Body of pancreas (tissue), 4 donors: ENCODE measurements around the gene TCF12. TPM values are rescaled to one million over a fixed set of nuclear protein-coding genes. Genes with fewer than 3 reads are reported as not detected.

Source experiments
- ATAC-seq: fragments of 150-250 bp; one replicate; pipeline ENCODE4 v1.9.1; 2016
- DNase-seq, 4 donors: peaks; one replicate each; pipeline ENCODE4 v3.0.0-alpha.2; 2019
- H3K27ac ChIP-seq, 4 donors: fragments of 200-600 bp; sonication (generic); 1 replicate in 3 of 4; 2 replicates in 1 of 4; pipeline versions ENCODE4 v1.5.1 to v1.6.1; 2016 to 2019; ENCODE audit warnings: mild to moderate bottlenecking in 1 of 4, mixed read lengths in 1 of 4, moderate library complexity in 1 of 4
- H3K27me3 ChIP-seq, 2 donors: fragments of 200-600 bp; sonication (generic); one replicate each; pipeline ENCODE4 v1.6.0; 2016; ENCODE audit warnings: mild to moderate bottlenecking in 1 of 2
- H3K36me3 ChIP-seq, 2 donors: fragments of 200-600 bp; sonication (generic); replicated peaks in 1 of 2; 2 replicates each; pipeline ENCODE4 v1.5.1; 2016; ENCODE audit warnings: low read depth in 2 of 2; ENCODE audit not compliant: insufficient read depth in 1 of 2
- H3K4me1 ChIP-seq: fragments of 200-600 bp; sonication (generic); one replicate; pipeline ENCODE4 v1.6.0; 2016
- H3K4me3 ChIP-seq, 2 donors: fragments of 200-600 bp; sonication (generic); 1 replicate in 1 of 2; 2 replicates in 1 of 2; pipeline ENCODE4 v1.5.1; 2016 to 2019
- H3K9me3 ChIP-seq, 3 donors: fragments of 200-600 bp; sonication (generic); 1 replicate in 2 of 3; 2 replicates in 1 of 3; pipeline ENCODE4 v1.5.1; 2016
- CTCF ChIP-seq, 7 experiments: fragments of 450-650 bp in 4 of 7; fragments of 200-600 bp in 3 of 7; sonication (generic) in 3 of 7; IDR thresholded peaks; one replicate each; pipeline ENCODE4 v1.5.1; 2016 to 2019; ENCODE audit warnings: antibody characterized with exemption in 7 of 7
- POLR2A ChIP-seq, 3 donors: fragments of 450-650 bp; IDR thresholded peaks; one replicate each; pipeline ENCODE4 v1.6.1; 2016; ENCODE audit warnings: antibody characterized with exemption in 3 of 3, mild to moderate bottlenecking in 2 of 3
- WGBS, 2 donors: methylation state at CpG; one replicate each; pipeline ENCODE4 v1.1.5; 2017; 5-methylcytosine and 5-hydroxymethylcytosine counted together
- intact Hi-C: fragments of 100-400 bp; cut with DNase I; formaldehyde crosslinking; loops from one replicate; pipeline ENCODE4 v1.15.1; 2023
- total RNA-seq, 2 donors: library from RNA; depleted of rRNA; stranded (reverse); fragments of >200 nt; gene quantifications; one replicate each; pipeline ENCODE4 v1.1.0, GENCODE V29; 2016

The TCF12 gene
- total RNA-seq, 2 donors from 2014 or later = 27.2 to 49.4 TPM

GRCh38 chr15:57251308-57251707 lies 332.9 kb downstream of the TCF12 start:
- Histone ChIP-seq H3K27me3 (no peaks in the 10 kb centered on the region), H3K9me3 (no peaks in the 10 kb centered on the region), H3K36me3 (peaks cover 0 to 8% of the 10 kb centered on the region in 2 donors), H3K27ac (no peak overlapping the region), H3K4me3 (no peak overlapping the region), H3K4me1 (no peaks in the 10 kb centered on the region)
- no peak for DNase-seq
- no peak for ATAC-seq
- intact Hi-C loops = no loop called here
- TF ChIP-seq POLR2A (IDR thresholded peaks at IDR 0.05) = no peak
- no peak for TF ChIP-seq CTCF (IDR thresholded peaks at IDR 0.05)

- intact Hi-C loops = no loop called here
- Histone ChIP-seq H3K27me3 (no peaks in the 10 kb centered on the region), H3K4me3 (no peak overlapping the region), H3K4me1 (no peaks in the 10 kb centered on the region), H3K9me3 (no peaks in the 10 kb centered on the region), H3K27ac (no peak overlapping the region), H3K36me3 (peaks cover 0 to 8% of the 10 kb centered on the region in 2 donors)
- ATAC-seq = no peak
- 60 to 62% methylated on average over 6 of the region's 6 CpGs for WGBS, 2 donors
- no peak for DNase-seq
- TF ChIP-seq CTCF (IDR thresholded peaks at IDR 0.05) (no peak), POLR2A (IDR thresholded peaks at IDR 0.05) (no peak)
Measured at GRCh38 chr15:57251941-57252340, 333.5 kb downstream of the TCF12 start.

DNA sequence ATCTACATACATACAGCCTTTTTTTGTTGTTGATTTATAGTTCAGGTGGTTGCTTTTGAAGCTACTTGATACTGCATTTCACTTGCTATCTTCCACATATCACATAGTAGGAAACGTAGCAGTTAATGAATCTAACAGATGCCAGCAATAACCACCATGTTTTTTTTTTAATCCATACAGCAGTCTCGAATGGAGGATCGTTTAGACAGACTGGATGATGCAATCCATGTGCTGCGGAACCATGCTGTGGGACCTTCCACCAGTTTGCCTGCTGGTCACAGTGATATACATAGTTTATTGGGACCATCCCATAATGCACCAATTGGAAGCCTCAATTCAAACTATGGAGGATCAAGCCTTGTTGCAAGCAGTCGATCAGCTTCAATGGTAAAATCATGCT lies 334.6 kb downstream of the TCF12 start:
- H3K27me3 ChIP-seq = no peaks in the 10 kb centered on the region
- no peak overlapping the region for H3K27ac ChIP-seq
- peaks cover 0 to 8% of the 10 kb centered on the region in 2 donors for H3K36me3 ChIP-seq
- no peaks in the 10 kb centered on the region for H3K9me3 ChIP-seq
- no peak for TF ChIP-seq POLR2A (IDR thresholded peaks at IDR 0.05)
- no peak for TF ChIP-seq CTCF (IDR thresholded peaks at IDR 0.05)
- H3K4me3 ChIP-seq = no peak overlapping the region
- no peak for DNase-seq
- intact Hi-C loops = no loop called here
- 88 to 94% methylated on average over 5 of the region's 5 CpGs for WGBS, 2 donors
- no peak for ATAC-seq
- no peaks in the 10 kb centered on the region for H3K4me1 ChIP-seq

DNA sequence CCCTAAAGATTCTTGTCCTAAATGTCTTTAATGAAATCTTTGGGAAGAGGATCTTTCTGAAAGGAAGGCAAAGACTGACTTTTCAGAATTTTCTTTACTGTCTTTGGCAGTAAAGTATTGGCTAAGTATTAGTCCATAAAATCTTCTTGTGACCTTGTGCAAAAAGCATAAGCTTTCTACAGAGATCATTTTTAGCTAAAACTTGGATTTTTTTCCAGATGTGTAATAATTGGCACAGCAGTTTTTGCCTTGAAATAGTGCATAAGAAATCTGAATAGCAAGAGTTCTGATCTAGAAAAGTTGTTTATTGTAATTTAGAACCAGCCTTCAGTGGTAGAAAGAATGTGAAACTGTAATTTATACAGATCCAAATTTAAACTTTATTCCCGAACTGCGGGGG lies 335.1 kb downstream of the TCF12 start:
- Histone ChIP-seq H3K27ac (no peak overlapping the region), H3K4me1 (no peaks in the 10 kb centered on the region), H3K4me3 (no peak overlapping the region), H3K27me3 (no peaks in the 10 kb centered on the region), H3K36me3 (peaks cover 0 to 8% of the 10 kb centered on the region in 2 donors), H3K9me3 (no peaks in the 10 kb centered on the region)
- ATAC-seq (no peak), DNase-seq (no peak)
- 91 to 94% methylated on average over 2 of the region's 2 CpGs for WGBS, 2 donors
- intact Hi-C loops = no loop called here
- TF ChIP-seq POLR2A (IDR thresholded peaks at IDR 0.05) (no peak), CTCF (IDR thresholded peaks at IDR 0.05) (no peak)

GRCh38 chr15:57255751-57256341 lies 337.4 kb downstream of the TCF12 start:
- Histone ChIP-seq H3K9me3 (no peaks in the 10 kb centered on the region), H3K27me3 (no peaks in the 10 kb centered on the region), H3K4me3 (no peak overlapping the region), H3K27ac (no peak overlapping the region), H3K4me1 (no peaks in the 10 kb centered on the region), H3K36me3 (peaks cover 0 to 8% of the 10 kb centered on the region in 2 donors)
- intact Hi-C loops = no loop called here
- TF ChIP-seq POLR2A (IDR thresholded peaks at IDR 0.05) (no peak), CTCF (IDR thresholded peaks at IDR 0.05) (no peak)
- ATAC-seq = no peak
- WGBS, 2 donors = 85 to 90% methylated on average over 6 of the region's 6 CpGs
- DNase-seq = no peak
